Measurements from ENCODE around the gene SLK.

GRCh38 chr10:104043185-104043830 lies 76.4 kb downstream of the SLK start:
- TF ChIP-seq ASH2L (IDR thresholded peaks at IDR 0.05; ENCODE audit: borderline replicate concordance, low read depth) (no peak), POLR2AphosphoS5 (IDR thresholded peaks at IDR 0.05; ENCODE audit: low read length) (no peak), CTCF (IDR thresholded peaks at IDR 0.05 in 2 of 3, conservative IDR thresholded peaks at IDR 0.05 in 1 of 3; ENCODE audit: control insufficient read depth in 2 of 3, extremely low read depth in 1 of 3, insufficient read depth in 1 of 3, low read depth in 3 of 3, low read length in 3 of 3) (no peak), BHLHE40 (IDR thresholded peaks at IDR 0.05; ENCODE audit: borderline replicate concordance in 1 of 2, low read depth in 2 of 2, low read length in 1 of 2) (no peak), SPI1 (IDR thresholded peaks at IDR 0.05; ENCODE audit: borderline replicate concordance, insufficient read depth, low read depth, low read length) (no peak), SMAD1 (IDR thresholded peaks at IDR 0.05; ENCODE audit: low read depth, partially characterized antibody) (no peak), PBX3 (IDR thresholded peaks at IDR 0.05; ENCODE audit: insufficient replicate concordance, low read depth, low read length) (no peak)

All from GM12878 (cell line).